Loucy (cell line): ENCODE data around the gene HS3ST3A1.

Experiments
- CTCF ChIP-seq: fragments of 200-600 bp; sonication (generic); conservative IDR thresholded peaks from 2 replicates; pipeline ENCODE4 v1.5.1; 2014; ENCODE audit warnings: mild to moderate bottlenecking, antibody characterized with exemption, low read length
- EZH2phosphoT487 ChIP-seq: fragments of 200-600 bp; IDR thresholded peaks from 2 replicates; pipeline ENCODE4 v1.6.1; 2018; ENCODE audit warnings: antibody characterized with exemption, mild to moderate bottlenecking, moderate library complexity, borderline replicate concordance

- no peak for TF ChIP-seq CTCF
- TF ChIP-seq EZH2phosphoT487 = no peak
These were observed 40.5 kb upstream of the HS3ST3A1 start for GRCh38 chr17:13642188-13642587.
